Uterus (tissue), 2 donors: ENCODE measurements around the gene CEP112.

Experiments used
- CTCF ChIP-seq, 4 experiments: fragments of 200-600 bp in 2 of 4; fragments of 450-650 bp in 2 of 4; sonication (generic) in 2 of 4; IDR thresholded peaks; one replicate each; pipeline ENCODE4 v1.5.1; 2016 to 2019; ENCODE audit warnings: antibody characterized with exemption in 4 of 4, mild to moderate bottlenecking in 2 of 4, moderate library complexity in 1 of 4
- POLR2A ChIP-seq, 2 donors: fragments of 450-650 bp; IDR thresholded peaks; one replicate each; pipeline ENCODE4 v1.6.1; 2016; ENCODE audit warnings: antibody characterized with exemption in 2 of 2, mild to moderate bottlenecking in 1 of 2, moderate library complexity in 1 of 2

GRCh38 chr17:65589321-65589720, 602.6 kb downstream of the CEP112 start:
- TF ChIP-seq CTCF (IDR thresholded peaks at IDR 0.05) (no peak), POLR2A (IDR thresholded peaks at IDR 0.05) (no peak)
